ENCODE data around the gene CPNE1. TPM values are rescaled to one million over a fixed set of nuclear protein-coding genes. Genes with fewer than 3 reads are reported as not detected.

CPNE1 gene
- total and polyA plus RNA-seq, 2 of the 8 experiments (the other 6 are each of a cell fraction or from before 2014, with no cell fraction given), result 294 to 346 TPM

DNA sequence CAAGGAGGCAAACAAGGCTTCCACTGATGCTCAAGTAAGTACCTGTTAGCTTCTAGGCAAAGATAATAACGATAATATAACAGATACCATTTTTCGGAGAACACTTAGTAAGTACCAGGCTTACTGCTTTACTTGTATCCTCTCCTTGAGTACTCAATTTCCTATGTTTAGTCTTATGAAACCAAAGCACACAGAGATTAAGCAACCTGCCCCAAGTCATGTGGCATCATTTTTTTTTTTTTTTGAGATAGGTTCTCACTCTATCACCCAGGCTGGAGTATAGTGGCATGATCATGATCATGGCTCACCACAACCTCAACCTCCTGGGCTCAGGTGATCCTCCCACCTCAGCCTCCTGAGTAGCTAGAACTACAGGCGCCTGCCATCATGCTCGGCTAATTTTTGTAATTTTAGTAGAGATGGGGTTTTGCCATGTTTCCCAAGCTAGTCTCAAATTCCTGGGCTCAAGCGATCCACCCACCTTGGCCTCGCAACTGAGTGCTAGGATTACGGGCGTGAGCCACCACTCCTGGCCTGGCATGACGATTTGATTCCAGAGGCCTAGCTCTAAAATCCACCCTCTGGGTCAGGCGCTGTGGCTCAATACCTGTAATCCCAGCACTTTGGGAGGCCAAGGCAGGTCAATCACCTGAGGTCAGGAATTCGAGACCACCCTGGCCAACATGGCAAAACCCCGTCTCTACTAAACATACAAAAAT lies 35.1 kb downstream of the CPNE1 start (continued):
- TF ChIP-seq GABPA (IDR thresholded peaks at IDR 0.05; ENCODE audit: borderline replicate concordance, insufficient read depth, low read length) (no peak), ZNF274 (IDR thresholded peaks at IDR 0.05; ENCODE audit: borderline replicate concordance, extremely low read depth, low read length) (no peak)
